Uterus (tissue), 2 donors: ENCODE data around the gene ME3.

Source experiments
- CTCF ChIP-seq, 4 experiments: fragments of 200-600 bp in 2 of 4; fragments of 450-650 bp in 2 of 4; sonication (generic) in 2 of 4; IDR thresholded peaks; one replicate each; pipeline ENCODE4 v1.5.1; 2016 to 2019; ENCODE audit warnings: antibody characterized with exemption in 4 of 4, mild to moderate bottlenecking in 2 of 4, moderate library complexity in 1 of 4
- POLR2A ChIP-seq, 2 donors: fragments of 450-650 bp; IDR thresholded peaks; one replicate each; pipeline ENCODE4 v1.6.1; 2016; ENCODE audit warnings: antibody characterized with exemption in 2 of 2, mild to moderate bottlenecking in 1 of 2, moderate library complexity in 1 of 2

- TF ChIP-seq POLR2A (IDR thresholded peaks at IDR 0.05): no peak
- no peak for TF ChIP-seq CTCF (IDR thresholded peaks at IDR 0.05)
Measured at GRCh38 chr11:86565388-86565787, 107.0 kb downstream of the ME3 start.
